Activated B cell treated with CpG ODN at 0.5 μM for 24 hours (primary cell): ENCODE results near the gene SLC38A5. TPM values are rescaled to one million over a fixed set of nuclear protein-coding genes. Genes with fewer than 3 reads are reported as not detected.

Experiments
- ATAC-seq: fragments of 200-7000 bp; cut with Tn5 transposase; one replicate; pipeline ENCODE4 v1.10.0; 2021; ENCODE audit warnings: low read depth, mild to moderate bottlenecking, moderate library complexity
- CTCF ChIA-PET: fragments of 350-600 bp; sonication (Branson Sonifier 250); formaldehyde crosslinking; loops from one replicate; lab custom pipeline; 2021; ENCODE audit warnings: antibody characterized with exemption; lab: Charles Lee
- POLR2A ChIA-PET: fragments of 350-600 bp; sonication (Branson Sonifier 250); formaldehyde crosslinking; loops from one replicate; lab custom pipeline; 2021; ENCODE audit warnings: antibody characterized with exemption; lab: Charles Lee
- DNase-seq: peaks from one replicate; pipeline ENCODE4 v3.0.0; 2022
- H3K27ac Mint-ChIP-seq: one replicate; pipeline ENCODE4 v1.8.0; 2020; ENCODE audit warnings: mixed read lengths
- H3K27me3 Mint-ChIP-seq: one replicate; pipeline ENCODE4 v1.8.0; 2021; ENCODE audit warnings: mixed read lengths
- H3K36me3 Mint-ChIP-seq: one replicate; pipeline ENCODE4 v1.8.0; 2021; ENCODE audit warnings: low read depth, mixed read lengths
- H3K4me1 Mint-ChIP-seq: one replicate; pipeline ENCODE4 v1.8.0; 2021; ENCODE audit warnings: mixed read lengths
- H3K4me3 Mint-ChIP-seq: one replicate; pipeline ENCODE4 v1.8.0; 2020; ENCODE audit warnings: mild to moderate bottlenecking, mixed read lengths
- H3K9me3 Mint-ChIP-seq: one replicate; pipeline ENCODE4 v1.8.0; 2020; ENCODE audit warnings: mixed read lengths
- CTCF ChIP-seq: fragments of 200-600 bp; IDR thresholded peaks from one replicate; pipeline ENCODE4 v1.8.0; 2022; ENCODE audit warnings: antibody characterized with exemption, mild to moderate bottlenecking
- intact Hi-C: fragments of 100-400 bp; cut with micrococcal nuclease; formaldehyde crosslinking; loops from one replicate; pipeline ENCODE4 v1.15.1; 2024
- total RNA-seq: library from RNA; stranded (reverse); gene quantifications from 2 replicates; pipeline ENCODE4 v1.2.3, GENCODE V29; 2022

Gene SLC38A5
- total RNA-seq, 1 donor from 2014 or later, result 23.5 TPM

- peaks cover 55% of the 10 kb centered on the region for H3K36me3 Mint-ChIP-seq
- H3K9me3 Mint-ChIP-seq, result no peaks in the 10 kb centered on the region
- H3K4me3 Mint-ChIP-seq, result no peak overlapping the region
- no peak overlapping the region for H3K27ac Mint-ChIP-seq
- TF ChIP-seq CTCF, result no peak
- H3K4me1 Mint-ChIP-seq, result peaks cover 23% of the 10 kb centered on the region
- CTCF ChIA-PET, result no interaction called here
- H3K27me3 Mint-ChIP-seq, result no peaks in the 10 kb centered on the region
- ATAC-seq (no peak), DNase-seq (no peak)
- POLR2A ChIA-PET, result no interaction called here
- intact Hi-C loops, result no loop called here
These were observed 10.1 kb upstream of the SLC38A5 start for GRCh38 chrX:48480142-48480541.

- ATAC-seq, result no peak
- intact Hi-C loops, result loop anchor here (5.0 kb wide), 2 partner anchors 323 to 827 kb away; partner anchors contain the start of genes ELK1 and HDAC6
- no peak for TF ChIP-seq CTCF
- ChIA-PET CTCF (no interaction called here), POLR2A (no interaction called here)
- no peak overlapping the region for H3K4me3 Mint-ChIP-seq
- no peaks in the 10 kb centered on the region for H3K9me3 Mint-ChIP-seq
- H3K36me3 Mint-ChIP-seq, result peaks cover 54% of the 10 kb centered on the region
- H3K4me1 Mint-ChIP-seq, result peaks cover 23% of the 10 kb centered on the region
- H3K27ac Mint-ChIP-seq, result no peak overlapping the region
- no peak for DNase-seq
- no peaks in the 10 kb centered on the region for H3K27me3 Mint-ChIP-seq
These were observed 8.7 kb upstream of the SLC38A5 start for GRCh38 chrX:48478806-48479205.

- Mint-ChIP-seq H3K9me3 (no peaks in the 10 kb centered on the region), H3K27ac (no peak overlapping the region), H3K4me1 (peaks cover 23% of the 10 kb centered on the region), H3K4me3 (no peak overlapping the region), H3K27me3 (no peaks in the 10 kb centered on the region), H3K36me3 (peaks cover 49% of the 10 kb centered on the region)
- ChIA-PET POLR2A (no interaction called here), CTCF (no interaction called here)
- ATAC-seq (no peak), DNase-seq (no peak)
- no peak for TF ChIP-seq CTCF
- intact Hi-C loops, result loop anchor here (2.0 to 5.0 kb wide), 3 partner anchors 324 to 826 kb away; partner anchors contain the start of genes ELK1, HDAC6 and ZNF81
These were observed 8.1 kb upstream of the SLC38A5 start for GRCh38 chrX:48477960-48478755.

GRCh38 chrX:48476919-48477318 lies 6.9 kb upstream of the SLC38A5 start:
- intact Hi-C loops, result loop anchor here (1.0 to 5.0 kb wide), 7 partner anchors 31 to 825 kb away; partner anchors contain the start of genes EBP, ELK1, HDAC6 and PORCN
- ATAC-seq (no peak), DNase-seq (no peak)
- H3K27ac Mint-ChIP-seq, result peak overlapping the region; percentile 93
- no peaks in the 10 kb centered on the region for H3K9me3 Mint-ChIP-seq
- peaks cover 37% of the 10 kb centered on the region for H3K36me3 Mint-ChIP-seq
- peak overlapping the region; percentile 89 for H3K4me3 Mint-ChIP-seq
- ChIA-PET CTCF (no interaction called here), POLR2A (no interaction called here)
- TF ChIP-seq CTCF, result no peak
- H3K27me3 Mint-ChIP-seq, result no peaks in the 10 kb centered on the region
- peaks cover 23% of the 10 kb centered on the region for H3K4me1 Mint-ChIP-seq
